Measurements from ENCODE around the gene NLRP6.

The NLRP6 gene

GRCh38 chr11:287821-288477 lies 9.7 kb downstream of the NLRP6 start:
- WGBS, 2 experiments, result 40 to 44% methylated on average over 41 of the region's 41 CpGs
- peaks cover 34% of the 10 kb centered on the region for H3K27me3 ChIP-seq (ENCODE audit: control insufficient read depth, insufficient read depth, low read length, poor library complexity, severe bottlenecking)
- H3K27ac ChIP-seq (ENCODE audit: insufficient read depth, low read depth, low read length, poor library complexity, severe bottlenecking), result no peak overlapping the region
- no peaks in the 10 kb centered on the region for H3K4me1 ChIP-seq (ENCODE audit: control insufficient read depth, insufficient read depth, low read length)
- no peaks in the 10 kb centered on the region for H3K36me3 ChIP-seq (ENCODE audit: control insufficient read depth, insufficient read depth, low read length)
- no peaks in the 10 kb centered on the region for H3K9me3 ChIP-seq (ENCODE audit: control insufficient read depth, low read length)
- H3K4me3 ChIP-seq (ENCODE audit: insufficient read depth, low read depth, low read length), result peak overlapping the region; percentile 43

DNA sequence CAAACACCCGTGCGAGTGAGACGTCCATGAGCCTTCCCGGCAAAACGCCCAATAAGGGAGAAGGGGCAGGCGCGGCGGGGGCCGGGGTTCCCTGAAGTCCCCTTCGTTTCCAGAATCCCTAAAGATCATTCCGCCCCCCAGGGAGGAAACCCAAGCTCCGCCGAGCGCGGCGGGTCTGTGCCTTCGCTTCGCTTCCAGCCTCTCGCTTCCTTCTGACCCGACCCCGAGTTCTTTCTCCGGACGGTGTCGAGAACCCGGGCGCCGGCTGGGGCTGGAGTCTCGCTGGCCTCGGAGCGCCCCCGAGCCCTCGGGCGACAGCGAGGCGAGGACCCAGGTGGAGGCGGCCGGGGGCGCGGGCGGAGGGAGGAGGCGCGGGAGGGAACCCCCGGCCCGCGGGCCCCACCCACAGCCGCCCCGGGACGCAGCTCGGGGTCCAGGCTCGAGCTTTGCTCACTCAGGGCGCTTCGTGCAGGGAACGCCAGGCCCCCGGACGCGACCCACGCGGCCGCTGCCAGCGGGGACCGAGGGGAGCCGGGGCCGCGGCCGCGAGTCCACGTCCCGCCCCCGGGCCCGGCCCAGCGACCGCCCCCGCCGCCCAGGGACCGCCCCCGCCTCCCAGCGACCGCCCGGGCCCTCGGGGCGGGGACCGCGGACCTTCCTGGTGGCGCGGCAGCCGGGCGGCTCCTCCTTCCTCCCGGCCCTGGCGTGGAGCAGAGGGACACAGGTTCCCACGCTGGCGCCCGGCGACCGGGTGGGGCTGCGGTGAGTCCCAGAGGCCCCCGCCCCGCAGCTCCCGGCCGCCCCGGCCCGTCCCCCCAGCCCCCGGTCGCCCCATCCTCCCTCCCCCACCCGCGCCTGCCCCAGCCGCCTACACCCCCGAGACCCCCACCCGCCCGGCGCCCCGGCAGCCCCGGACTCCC lies 10.5 kb downstream of the NLRP6 start, which contains the start of gene PGGHG:
Gene PGGHG (plus strand): TSS at position 649 of the 920 bp plus-strand sequence. CDS start 691 bp downstream, outside the sequence.
- Histone ChIP-seq H3K9me3 (ENCODE audit: control insufficient read depth, low read length) (no peaks in the 10 kb centered on the region), H3K27me3 (ENCODE audit: control insufficient read depth, insufficient read depth, low read length, poor library complexity, severe bottlenecking) (peaks cover 32% of the 10 kb centered on the region), H3K27ac (ENCODE audit: insufficient read depth, low read depth, low read length, poor library complexity, severe bottlenecking) (no peak within 1 kb of the TSS), H3K36me3 (ENCODE audit: control insufficient read depth, insufficient read depth, low read length) (no peaks in the 10 kb centered on the region), H3K4me1 (ENCODE audit: control insufficient read depth, insufficient read depth, low read length) (no peaks in the 10 kb centered on the region), H3K4me3 (ENCODE audit: insufficient read depth, low read depth, low read length) (peak within 1 kb of the TSS; percentile 43)
- 1% methylated on average over 99 to 100 of the region's 112 CpGs for WGBS, 2 experiments

GRCh38 chr11:289398-289711 lies 11.1 kb downstream of the NLRP6 start:
- 51 to 54% methylated on average over 9 to 10 of the region's 14 CpGs for WGBS, 2 experiments
- no peaks in the 10 kb centered on the region for H3K36me3 ChIP-seq (ENCODE audit: control insufficient read depth, insufficient read depth, low read length)
- H3K4me3 ChIP-seq (ENCODE audit: insufficient read depth, low read depth, low read length), result peak overlapping the region; percentile 43
- H3K27ac ChIP-seq (ENCODE audit: insufficient read depth, low read depth, low read length, poor library complexity, severe bottlenecking), result no peak overlapping the region
- H3K27me3 ChIP-seq (ENCODE audit: control insufficient read depth, insufficient read depth, low read length, poor library complexity, severe bottlenecking), result peaks cover 29% of the 10 kb centered on the region
- H3K9me3 ChIP-seq (ENCODE audit: control insufficient read depth, low read length), result no peaks in the 10 kb centered on the region
- H3K4me1 ChIP-seq (ENCODE audit: control insufficient read depth, insufficient read depth, low read length), result no peaks in the 10 kb centered on the region

DNA sequence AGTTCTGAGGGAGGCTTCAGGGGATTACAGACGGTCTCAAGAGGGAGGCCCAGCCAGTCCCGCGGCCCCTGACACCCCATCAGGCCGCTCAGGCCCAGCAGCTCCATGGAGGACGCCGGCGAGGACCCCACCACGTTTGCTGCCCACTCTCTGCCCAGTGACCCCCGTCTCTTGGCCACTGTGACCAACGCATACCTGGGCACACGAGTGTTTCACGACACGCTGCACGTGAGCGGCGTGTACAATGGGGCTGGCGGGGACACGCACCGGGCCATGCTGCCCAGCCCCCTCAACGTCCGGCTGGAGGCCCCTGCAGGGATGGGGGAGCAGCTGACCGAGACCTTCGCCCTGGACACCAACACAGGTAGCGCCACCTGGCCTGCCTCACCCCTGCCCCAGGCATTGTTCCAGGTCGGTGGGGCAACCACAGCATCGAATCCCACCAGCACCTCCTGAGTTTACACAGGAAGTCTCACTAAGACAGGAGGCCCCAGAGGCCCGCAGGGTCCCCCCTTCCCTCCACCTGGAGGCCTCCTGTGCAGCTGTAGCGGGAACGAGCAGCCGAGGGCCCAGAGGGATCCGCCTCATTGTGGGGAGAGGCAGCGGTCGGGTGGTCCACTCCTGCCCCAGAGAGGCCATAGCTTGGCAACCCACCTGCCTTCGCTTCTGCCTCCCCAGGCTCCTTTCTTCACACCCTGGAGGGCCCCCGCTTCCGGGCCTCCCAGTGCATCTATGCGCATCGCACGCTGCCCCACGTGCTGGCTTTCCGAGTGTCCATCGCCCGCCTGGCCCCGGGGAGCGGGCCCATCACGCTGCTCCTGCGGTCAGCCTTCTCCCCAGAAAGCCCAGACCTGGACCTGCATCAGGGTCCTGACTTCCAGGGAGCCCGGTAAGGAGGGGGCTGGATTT lies 11.8 kb downstream of the NLRP6 start:
- Histone ChIP-seq H3K9me3 (ENCODE audit: control insufficient read depth, low read length) (no peaks in the 10 kb centered on the region), H3K27me3 (ENCODE audit: control insufficient read depth, insufficient read depth, low read length, poor library complexity, severe bottlenecking) (peaks cover 29% of the 10 kb centered on the region), H3K4me1 (ENCODE audit: control insufficient read depth, insufficient read depth, low read length) (no peaks in the 10 kb centered on the region), H3K4me3 (ENCODE audit: insufficient read depth, low read depth, low read length) (peak overlapping the region; percentile 43), H3K27ac (ENCODE audit: insufficient read depth, low read depth, low read length, poor library complexity, severe bottlenecking) (no peak overlapping the region), H3K36me3 (ENCODE audit: control insufficient read depth, insufficient read depth, low read length) (no peaks in the 10 kb centered on the region)
- WGBS, 2 experiments, result 92 to 94% methylated on average over 48 of the region's 48 CpGs

GRCh38 chr11:290621-291231 lies 12.5 kb downstream of the NLRP6 start:
- 89 to 91% methylated on average over 13 of the region's 13 CpGs for WGBS, 2 experiments
- Histone ChIP-seq H3K27ac (ENCODE audit: insufficient read depth, low read depth, low read length, poor library complexity, severe bottlenecking) (no peak overlapping the region), H3K4me3 (ENCODE audit: insufficient read depth, low read depth, low read length) (no peak overlapping the region), H3K4me1 (ENCODE audit: control insufficient read depth, insufficient read depth, low read length) (no peaks in the 10 kb centered on the region), H3K9me3 (ENCODE audit: control insufficient read depth, low read length) (no peaks in the 10 kb centered on the region), H3K27me3 (ENCODE audit: control insufficient read depth, insufficient read depth, low read length, poor library complexity, severe bottlenecking) (peaks cover 29% of the 10 kb centered on the region), H3K36me3 (ENCODE audit: control insufficient read depth, insufficient read depth, low read length) (no peaks in the 10 kb centered on the region)

- Histone ChIP-seq H3K27ac (ENCODE audit: insufficient read depth, low read depth, low read length, poor library complexity, severe bottlenecking) (no peak overlapping the region), H3K27me3 (ENCODE audit: control insufficient read depth, insufficient read depth, low read length, poor library complexity, severe bottlenecking) (peaks cover 29% of the 10 kb centered on the region), H3K9me3 (ENCODE audit: control insufficient read depth, low read length) (no peaks in the 10 kb centered on the region), H3K36me3 (ENCODE audit: control insufficient read depth, insufficient read depth, low read length) (no peaks in the 10 kb centered on the region), H3K4me3 (ENCODE audit: insufficient read depth, low read depth, low read length) (no peak overlapping the region), H3K4me1 (ENCODE audit: control insufficient read depth, insufficient read depth, low read length) (no peaks in the 10 kb centered on the region)
- WGBS, 2 experiments, result 70 to 76% methylated on average over 44 of the region's 44 CpGs
Observed at GRCh38 chr11:291281-292210, 13.3 kb downstream of the NLRP6 start.

DNA sequence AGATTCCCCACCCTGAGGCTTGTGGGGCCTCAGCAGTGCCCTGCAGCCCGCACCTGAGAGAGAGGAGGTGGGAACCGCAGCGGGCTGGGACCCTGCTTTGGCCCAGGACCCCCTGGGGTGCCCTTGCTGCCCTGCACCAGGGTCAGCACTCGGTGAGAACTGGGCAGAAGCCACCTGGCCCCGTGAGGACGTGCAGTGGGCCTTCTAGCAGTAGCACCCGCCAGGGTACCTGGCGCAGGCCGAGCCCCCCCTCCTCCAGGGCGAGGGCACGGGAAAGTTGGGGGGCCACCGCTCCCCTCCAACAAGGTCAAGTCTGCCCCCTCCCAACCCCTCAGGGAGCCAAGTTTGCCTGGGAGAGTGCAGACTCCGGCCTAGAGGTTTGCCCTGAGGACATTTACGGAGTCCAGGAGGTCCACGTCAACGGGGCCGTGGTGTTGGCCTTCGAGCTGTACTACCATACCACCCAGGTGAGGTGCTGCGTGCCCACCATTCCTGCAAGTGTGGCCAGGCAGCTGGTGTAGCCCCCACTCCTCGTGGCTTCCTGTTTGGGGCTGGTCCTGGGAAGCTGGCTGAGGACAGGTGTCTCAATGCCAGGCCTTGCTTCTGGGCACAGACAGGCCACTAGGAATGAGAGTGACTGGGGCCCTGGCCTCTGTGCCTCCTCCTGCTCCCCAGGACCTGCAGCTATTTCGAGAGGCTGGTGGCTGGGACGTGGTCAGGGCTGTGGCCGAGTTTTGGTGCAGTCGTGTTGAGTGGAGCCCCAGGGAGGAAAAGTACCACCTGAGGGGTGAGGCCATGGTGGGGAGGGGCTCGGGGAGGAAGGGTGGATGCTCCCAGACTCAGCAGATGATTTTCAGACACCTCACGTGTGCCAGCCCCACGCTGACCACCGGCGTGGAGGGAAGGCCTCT lies 14.3 kb downstream of the NLRP6 start:
- 94 to 95% methylated on average over 29 of the region's 29 CpGs for WGBS, 2 experiments
- Histone ChIP-seq H3K9me3 (ENCODE audit: control insufficient read depth, low read length) (no peaks in the 10 kb centered on the region), H3K36me3 (ENCODE audit: control insufficient read depth, insufficient read depth, low read length) (no peaks in the 10 kb centered on the region), H3K4me1 (ENCODE audit: control insufficient read depth, insufficient read depth, low read length) (no peaks in the 10 kb centered on the region), H3K27me3 (ENCODE audit: control insufficient read depth, insufficient read depth, low read length, poor library complexity, severe bottlenecking) (peaks cover 19% of the 10 kb centered on the region), H3K4me3 (ENCODE audit: insufficient read depth, low read depth, low read length) (no peak overlapping the region), H3K27ac (ENCODE audit: insufficient read depth, low read depth, low read length, poor library complexity, severe bottlenecking) (no peak overlapping the region)

DNA sequence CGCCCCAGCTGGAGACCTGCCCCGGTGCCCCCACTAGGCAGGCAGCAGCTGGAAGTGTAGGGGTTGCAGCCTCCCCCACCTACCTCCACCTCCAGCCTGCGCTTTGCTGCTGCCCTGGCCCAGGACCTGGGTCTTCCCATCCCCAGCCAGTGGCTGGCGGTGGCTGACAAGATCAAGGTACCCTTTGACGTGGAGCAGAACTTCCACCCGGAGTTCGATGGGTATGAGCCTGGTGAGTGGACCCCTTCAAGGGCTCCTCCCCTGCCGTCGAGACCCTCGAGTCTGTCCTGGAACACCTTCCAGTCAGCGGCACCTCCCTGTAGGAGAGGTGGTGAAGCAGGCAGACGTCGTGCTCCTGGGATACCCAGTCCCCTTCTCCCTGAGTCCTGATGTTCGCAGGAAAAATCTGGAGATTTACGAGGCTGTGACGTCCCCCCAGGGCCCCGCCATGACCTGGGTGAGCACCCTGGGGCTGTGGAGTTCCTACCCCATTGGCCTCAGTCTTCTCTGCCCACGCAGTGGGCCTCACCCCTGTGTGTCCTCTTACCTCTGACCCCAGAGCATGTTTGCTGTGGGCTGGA lies 15.2 kb downstream of the NLRP6 start:
- H3K27ac ChIP-seq (ENCODE audit: insufficient read depth, low read depth, low read length, poor library complexity, severe bottlenecking), result no peak overlapping the region
- peaks cover 10% of the 10 kb centered on the region for H3K27me3 ChIP-seq (ENCODE audit: control insufficient read depth, insufficient read depth, low read length, poor library complexity, severe bottlenecking)
- 91% methylated on average over 17 of the region's 18 CpGs for WGBS, 2 experiments
- H3K4me1 ChIP-seq (ENCODE audit: control insufficient read depth, insufficient read depth, low read length), result peaks cover 8% of the 10 kb centered on the region
- H3K9me3 ChIP-seq (ENCODE audit: control insufficient read depth, low read length), result no peaks in the 10 kb centered on the region
- H3K4me3 ChIP-seq (ENCODE audit: insufficient read depth, low read depth, low read length), result no peak overlapping the region
- H3K36me3 ChIP-seq (ENCODE audit: control insufficient read depth, insufficient read depth, low read length), result no peaks in the 10 kb centered on the region

Data from ectodermal cell (in vitro differentiated cells).